HG03457 (cell line): ENCODE measurements around the gene KLHL6.
"Not testable (repeated sequence)": the region's sequence is repeated elsewhere in the genome, so short reads cannot be mapped to it uniquely, and the experiment has no call there.

Source experiments
- ATAC-seq: cut with Tn5 transposase; IDR thresholded peaks from one replicate; pipeline ENCODE4 v1.9.1; 2021; ENCODE audit warnings: moderate number of reproducible peaks; ENCODE audit not compliant: unreplicated experiment

KLHL6 gene

GRCh38 chr3:183570191-183570590, 14.7 kb upstream of the KLHL6 start:
- ATAC-seq = not testable (repeated sequence)

- ATAC-seq = no peak
These were observed 11.4 kb upstream of the KLHL6 start for GRCh38 chr3:183566880-183567279.

GRCh38 chr3:183564046-183564445, 8.5 kb upstream of the KLHL6 start:
- no peak for ATAC-seq

GRCh38 chr3:183563536-183563874, 8.0 kb upstream of the KLHL6 start:
- no peak for ATAC-seq

- ATAC-seq = no peak
These were observed 5.1 kb upstream of the KLHL6 start for GRCh38 chr3:183560607-183561006.

- ATAC-seq = no peak
These were observed 3.0 kb upstream of the KLHL6 start for GRCh38 chr3:183558495-183558894.

- ATAC-seq = no peak
These were observed 1.2 kb upstream of the KLHL6 start for GRCh38 chr3:183556722-183557121.

- ATAC-seq = no peak
These were observed 1.1 kb downstream of the KLHL6 start for GRCh38 chr3:183554377-183554776.

GRCh38 chr3:183553334-183554026, 2.0 kb downstream of the KLHL6 start:
- no peak for ATAC-seq

GRCh38 chr3:183551930-183552329, 3.6 kb downstream of the KLHL6 start:
- no peak for ATAC-seq

GRCh38 chr3:183548262-183548769, 7.2 kb downstream of the KLHL6 start:
- no peak for ATAC-seq

GRCh38 chr3:183546625-183547024, 8.9 kb downstream of the KLHL6 start:
- ATAC-seq = no peak

GRCh38 chr3:183545708-183546107, 9.8 kb downstream of the KLHL6 start:
- no peak for ATAC-seq

- no peak for ATAC-seq
These were observed 13.2 kb downstream of the KLHL6 start for GRCh38 chr3:183542355-183542754.

- ATAC-seq = no peak
These were observed 13.8 kb downstream of the KLHL6 start for GRCh38 chr3:183541738-183542137.

GRCh38 chr3:183541235-183541655, 14.3 kb downstream of the KLHL6 start:
- no peak for ATAC-seq

GRCh38 chr3:183540501-183541234, 14.8 kb downstream of the KLHL6 start:
- no peak for ATAC-seq

GRCh38 chr3:183539811-183540210, 15.7 kb downstream of the KLHL6 start:
- no peak for ATAC-seq

GRCh38 chr3:183538486-183538885, 17.0 kb downstream of the KLHL6 start:
- no peak for ATAC-seq

GRCh38 chr3:183537295-183537730, 18.2 kb downstream of the KLHL6 start:
- no peak for ATAC-seq

GRCh38 chr3:183536238-183536880, 19.1 kb downstream of the KLHL6 start:
- ATAC-seq = peak; percentile 50

GRCh38 chr3:183534249-183534648, 21.3 kb downstream of the KLHL6 start:
- no peak for ATAC-seq
